ENCODE measurements around the gene GYS2. TPM values are rescaled to one million over a fixed set of nuclear protein-coding genes. Genes with fewer than 3 reads are reported as not detected.
A peak's percentile ranks its signal among the peaks of the same experiment; 100 is the strongest.

Gene GYS2
- total RNA-seq, 2 experiments from 2014 or later, result 0.22 TPM; not detected in 1

GRCh38 chr12:21509768-21510167, 94.9 kb downstream of the GYS2 start:
- H3K27ac ChIP-seq (ENCODE audit: low read depth in 1 of 2, low read length in 2 of 2), result peak overlapping the region in 1 of 2 donors; percentile 41
- H3K9me3 ChIP-seq (ENCODE audit: control insufficient read depth in 1 of 2, insufficient read depth in 1 of 2, low read length in 2 of 2), result no peaks in the 10 kb centered on the region
- DNase-seq, result peak in 3 of 14 experiments; percentile 26 to 64 (median 44)
- ChIA-PET CTCF (no interaction called here), POLR2A (interaction anchor here (0.6 to 2.6 kb wide), 3 partner anchors 9 to 147 kb away, joined by 3 to 18 read pairs (median 4); partner anchors contain the start of genes GOLT1B, LDHB and RECQL)
- Mint-ChIP-seq H3K4me1 (ENCODE audit: low read depth) (peaks cover 44% of the 10 kb centered on the region), H3K4me3 (peak overlapping the region; percentile 71), H3K36me3 (ENCODE audit: low read depth) (peaks cover 64% of the 10 kb centered on the region), H3K9me3 (no peaks in the 10 kb centered on the region), H3K27me3 (no peaks in the 10 kb centered on the region), H3K27ac (peak overlapping the region; percentile 75)
- H3K4me1 ChIP-seq (ENCODE audit: insufficient read depth, low read length), result no peaks in the 10 kb centered on the region
- no peak for TF ChIP-seq CTCF (IDR thresholded peaks at IDR 0.05)
- peaks cover 66% of the 10 kb centered on the region for H3K36me3 ChIP-seq (ENCODE audit: insufficient read depth, low read length)
- no peak overlapping the region for H3K4me3 ChIP-seq (ENCODE audit: low read length)
- no peaks in the 10 kb centered on the region for H3K27me3 ChIP-seq (ENCODE audit: control insufficient read depth in 1 of 2, insufficient read depth in 2 of 2, low read length in 2 of 2)
- peak; percentile 73 for ATAC-seq (ENCODE audit: poor library complexity)
- intact Hi-C loops (cut with DNase I, micrococcal nuclease), result loop anchor here in 1 of 2 experiments (10.0 kb wide), 3 partner anchors 175 to 1125 kb away; partner anchors contain the start of gene C2CD5

- peaks cover 50% of the 10 kb centered on the region for H3K36me3 Mint-ChIP-seq (ENCODE audit: low read depth)
- Histone ChIP-seq H3K4me1 (ENCODE audit: insufficient read depth, low read length) (peaks cover 10% of the 10 kb centered on the region), H3K27me3 (ENCODE audit: control insufficient read depth in 1 of 2, insufficient read depth in 2 of 2, low read length in 2 of 2) (no peaks in the 10 kb centered on the region), H3K27ac (ENCODE audit: low read depth in 1 of 2, low read length in 2 of 2) (no peak overlapping the region), H3K9me3 (ENCODE audit: control insufficient read depth in 1 of 2, insufficient read depth in 1 of 2, low read length in 2 of 2) (no peaks in the 10 kb centered on the region), H3K4me3 (ENCODE audit: low read length) (no peak overlapping the region), H3K36me3 (ENCODE audit: insufficient read depth, low read length) (peaks cover 46% of the 10 kb centered on the region)
- no peaks in the 10 kb centered on the region for H3K9me3 Mint-ChIP-seq
- no peak overlapping the region for H3K27ac Mint-ChIP-seq
- TF ChIP-seq CTCF (IDR thresholded peaks at IDR 0.05), result no peak
- H3K4me1 Mint-ChIP-seq (ENCODE audit: low read depth), result peaks cover 64% of the 10 kb centered on the region
- H3K27me3 Mint-ChIP-seq, result no peaks in the 10 kb centered on the region
- ATAC-seq (ENCODE audit: poor library complexity) (no peak), DNase-seq (no peak)
- CTCF ChIA-PET, result no interaction called here
- no peak overlapping the region for H3K4me3 Mint-ChIP-seq
- POLR2A ChIA-PET, result interaction anchor here (1.4 kb wide), 1 partner anchor 9 kb away, joined by 3 read pairs; no protein-coding TSS in a partner anchor
- intact Hi-C loops (cut with DNase I, micrococcal nuclease), result loop anchor here in 1 of 2 experiments (10.0 kb wide), 3 partner anchors 177 to 1127 kb away; partner anchors contain the start of gene C2CD5
Observed at GRCh38 chr12:21507849-21508248, 96.8 kb downstream of the GYS2 start.

GRCh38 chr12:21505888-21506287, 98.8 kb downstream of the GYS2 start:
- Mint-ChIP-seq H3K4me1 (ENCODE audit: low read depth) (peaks cover 71% of the 10 kb centered on the region), H3K27ac (no peak overlapping the region), H3K36me3 (ENCODE audit: low read depth) (peaks cover 40% of the 10 kb centered on the region), H3K27me3 (no peaks in the 10 kb centered on the region), H3K9me3 (no peaks in the 10 kb centered on the region), H3K4me3 (no peak overlapping the region)
- DNase-seq (no peak), ATAC-seq (ENCODE audit: poor library complexity) (no peak)
- ChIA-PET POLR2A (interaction anchor here (1.6 kb wide), 1 partner anchor 173 kb away, joined by 4 read pairs; no protein-coding TSS in a partner anchor), CTCF (interaction anchor here (2.3 kb wide), 1 partner anchor 175 kb away, joined by 6 read pairs; no protein-coding TSS in a partner anchor)
- no peaks in the 10 kb centered on the region for H3K9me3 ChIP-seq (ENCODE audit: control insufficient read depth in 1 of 2, insufficient read depth in 1 of 2, low read length in 2 of 2)
- no peaks in the 10 kb centered on the region for H3K27me3 ChIP-seq (ENCODE audit: control insufficient read depth in 1 of 2, insufficient read depth in 2 of 2, low read length in 2 of 2)
- no peak overlapping the region for H3K4me3 ChIP-seq (ENCODE audit: low read length)
- intact Hi-C loops (cut with DNase I, micrococcal nuclease), result loop anchor here in 1 of 2 experiments (10.0 kb wide), 3 partner anchors 179 to 1129 kb away; partner anchors contain the start of gene C2CD5
- H3K36me3 ChIP-seq (ENCODE audit: insufficient read depth, low read length), result peaks cover 28% of the 10 kb centered on the region
- H3K27ac ChIP-seq (ENCODE audit: low read depth in 1 of 2, low read length in 2 of 2), result no peak overlapping the region
- H3K4me1 ChIP-seq (ENCODE audit: insufficient read depth, low read length), result peaks cover 18% of the 10 kb centered on the region
- TF ChIP-seq CTCF (IDR thresholded peaks at IDR 0.05), result no peak

Data from CD4-positive, alpha-beta T cell (primary cell).